Tibial nerve (tissue), 4 donors: ENCODE data around the gene RTL1. TPM values are rescaled to one million over a fixed set of nuclear protein-coding genes. Genes with fewer than 3 reads are reported as not detected.

Source experiments
- DNase-seq, 2 donors: peaks; one replicate each; pipeline ENCODE4 v3.0.0-alpha.2; 2019; ENCODE audit warnings: low spot score in 2 of 2
- H3K27ac ChIP-seq, 4 donors: fragments of 200-600 bp; sonication (generic) in 3 of 4; one replicate each; pipeline ENCODE4 v1.5.1; 2017 to 2019; ENCODE audit warnings: mild to moderate bottlenecking in 1 of 4
- H3K27me3 ChIP-seq, 2 donors: fragments of 200-600 bp; sonication (generic) in 1 of 2; one replicate each; pipeline versions ENCODE4 v1.5.1 to v1.6.0; 2017 to 2019
- H3K36me3 ChIP-seq, 3 donors: fragments of 200-600 bp; sonication (generic); one replicate each; pipeline ENCODE4 v1.5.1; 2018 to 2019
- H3K4me1 ChIP-seq, 4 donors: fragments of 200-600 bp; sonication (generic) in 3 of 4; one replicate each; pipeline ENCODE4 v1.5.1; 2017 to 2019
- H3K4me3 ChIP-seq, 4 donors: fragments of 200-600 bp; sonication (generic) in 3 of 4; one replicate each; pipeline ENCODE4 v1.5.1; 2017 to 2019; ENCODE audit warnings: mild to moderate bottlenecking in 1 of 4, moderate library complexity in 1 of 4
- H3K9me3 ChIP-seq, 4 donors: fragments of 200-600 bp; sonication (generic) in 3 of 4; one replicate each; pipeline ENCODE4 v1.5.1; 2017 to 2019
- CTCF ChIP-seq, 5 experiments: fragments of 200-600 bp in 3 of 5; fragments of 450-650 bp in 2 of 5; sonication (generic) in 3 of 5; IDR thresholded peaks; one replicate each; pipeline ENCODE4 v1.5.1; 2016 to 2019; ENCODE audit warnings: antibody characterized with exemption in 5 of 5, mild to moderate bottlenecking in 3 of 5, moderate library complexity in 2 of 5
- EP300 ChIP-seq, 2 donors: sonication (generic); formaldehyde crosslinking; IDR thresholded peaks; one replicate each; pipeline ENCODE4 v1.6.1; 2017; ENCODE audit warnings: antibody characterized with exemption in 2 of 2, mild to moderate bottlenecking in 1 of 2
- POLR2A ChIP-seq, 2 donors: fragments of 450-650 bp; IDR thresholded peaks; one replicate each; pipeline ENCODE4 v1.6.1; 2017; ENCODE audit warnings: antibody characterized with exemption in 2 of 2, mild to moderate bottlenecking in 2 of 2, moderate library complexity in 2 of 2
- WGBS, 2 donors: methylation state at CpG; one replicate each; pipeline ENCODE4 v1.1.5; 2018; 5-methylcytosine and 5-hydroxymethylcytosine counted together
- total RNA-seq, 4 donors: library from RNA; depleted of rRNA; stranded (reverse); fragments of >200 nt; gene quantifications; one replicate each; pipeline ENCODE4 v1.1.0, GENCODE V29; 2016

RTL1 gene
- total RNA-seq, 4 donors from 2014 or later, result not detected

GRCh38 chr14:100891051-100891450 lies 12.5 kb downstream of the RTL1 start:
- H3K4me3 ChIP-seq, result no peak overlapping the region
- no peaks in the 10 kb centered on the region for H3K9me3 ChIP-seq
- 90 to 96% methylated on average over 9 to 10 of the region's 10 CpGs for whole genome bisulfite sequencing, 2 donors
- no peaks in the 10 kb centered on the region for H3K36me3 ChIP-seq
- no peak overlapping the region for H3K27ac ChIP-seq
- no peaks in the 10 kb centered on the region for H3K4me1 ChIP-seq
- DNase-seq, result no peak
- TF ChIP-seq POLR2A (IDR thresholded peaks at IDR 0.05) (no peak), EP300 (IDR thresholded peaks at IDR 0.05) (no peak), CTCF (IDR thresholded peaks at IDR 0.05) (no peak)
- H3K27me3 ChIP-seq, result no peaks in the 10 kb centered on the region

DNA sequence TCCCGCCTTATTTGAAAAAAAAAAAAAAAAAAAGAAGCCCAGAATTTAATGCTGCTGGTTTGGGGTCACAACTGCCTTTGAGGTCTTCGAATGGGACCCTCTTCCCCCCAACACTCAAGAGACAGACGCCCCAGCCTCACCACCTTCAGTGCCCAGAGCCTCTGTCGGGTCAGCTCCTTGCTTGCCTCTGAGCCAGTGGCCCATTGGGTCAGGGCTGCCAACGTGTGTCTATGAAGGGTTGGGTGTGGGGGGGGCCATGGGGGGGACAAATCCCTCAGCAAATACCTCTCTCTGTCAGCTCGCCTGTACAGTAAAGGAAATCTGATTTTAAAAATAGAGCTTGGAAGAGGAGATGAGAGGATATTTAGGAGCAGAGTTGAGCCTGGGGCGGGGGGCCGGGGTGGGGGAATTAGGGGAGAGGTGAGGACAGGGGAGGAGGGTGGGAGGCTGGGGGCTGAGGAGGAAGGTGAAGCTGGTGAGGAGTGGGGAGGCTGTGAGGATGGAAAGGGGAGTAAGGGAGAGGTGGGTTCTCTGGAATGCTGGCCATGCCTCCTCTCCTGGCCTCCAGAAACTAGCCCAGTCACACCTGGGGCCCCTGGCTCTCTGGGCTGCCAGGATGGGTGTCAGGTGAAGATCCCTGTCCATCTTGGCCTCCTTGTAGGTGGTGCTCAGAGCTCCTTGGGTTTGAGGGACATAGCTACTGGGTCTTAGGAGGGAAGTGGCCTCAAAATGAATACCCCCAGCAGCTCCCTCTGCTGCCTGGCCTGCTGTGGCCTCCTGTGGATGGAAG lies 13.3 kb downstream of the RTL1 start:
- DNase-seq, result no peak
- 72 to 80% methylated on average over 8 of the region's 8 CpGs for WGBS, 2 donors
- Histone ChIP-seq H3K4me1 (no peaks in the 10 kb centered on the region), H3K4me3 (no peak overlapping the region), H3K9me3 (no peaks in the 10 kb centered on the region), H3K27me3 (no peaks in the 10 kb centered on the region), H3K36me3 (no peaks in the 10 kb centered on the region), H3K27ac (no peak overlapping the region)
- TF ChIP-seq EP300 (IDR thresholded peaks at IDR 0.05), result no peak
- TF ChIP-seq CTCF (IDR thresholded peaks at IDR 0.05), result no peak
- no peak for TF ChIP-seq POLR2A (IDR thresholded peaks at IDR 0.05)

DNA sequence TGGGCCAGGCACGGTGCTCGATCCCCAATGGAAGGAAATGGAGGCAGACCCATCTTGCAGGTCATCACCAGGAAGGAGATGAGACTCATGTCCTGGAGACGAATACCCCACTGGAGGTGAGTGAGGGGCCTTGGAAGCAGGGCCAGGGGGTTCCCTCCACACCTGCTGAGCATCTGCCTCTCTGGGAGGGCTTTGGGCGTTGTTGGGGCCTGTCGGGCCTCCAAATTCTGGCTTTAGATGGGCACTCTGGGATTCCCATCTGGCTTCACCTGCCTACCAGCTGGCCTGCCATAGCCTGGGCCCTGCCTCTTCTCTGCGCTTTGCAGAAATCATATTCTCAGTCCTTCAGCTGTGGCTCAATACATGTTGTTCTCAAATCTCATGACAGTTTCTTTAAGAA lies 13.9 kb downstream of the RTL1 start:
- Histone ChIP-seq H3K27me3 (no peaks in the 10 kb centered on the region), H3K4me3 (no peak overlapping the region), H3K4me1 (no peaks in the 10 kb centered on the region), H3K27ac (no peak overlapping the region), H3K9me3 (no peaks in the 10 kb centered on the region), H3K36me3 (no peaks in the 10 kb centered on the region)
- DNase-seq, result no peak
- WGBS, 2 donors, result 89 to 92% methylated on average over 6 of the region's 6 CpGs
- TF ChIP-seq CTCF (IDR thresholded peaks at IDR 0.05) (no peak), POLR2A (IDR thresholded peaks at IDR 0.05) (no peak), EP300 (IDR thresholded peaks at IDR 0.05) (no peak)

DNA sequence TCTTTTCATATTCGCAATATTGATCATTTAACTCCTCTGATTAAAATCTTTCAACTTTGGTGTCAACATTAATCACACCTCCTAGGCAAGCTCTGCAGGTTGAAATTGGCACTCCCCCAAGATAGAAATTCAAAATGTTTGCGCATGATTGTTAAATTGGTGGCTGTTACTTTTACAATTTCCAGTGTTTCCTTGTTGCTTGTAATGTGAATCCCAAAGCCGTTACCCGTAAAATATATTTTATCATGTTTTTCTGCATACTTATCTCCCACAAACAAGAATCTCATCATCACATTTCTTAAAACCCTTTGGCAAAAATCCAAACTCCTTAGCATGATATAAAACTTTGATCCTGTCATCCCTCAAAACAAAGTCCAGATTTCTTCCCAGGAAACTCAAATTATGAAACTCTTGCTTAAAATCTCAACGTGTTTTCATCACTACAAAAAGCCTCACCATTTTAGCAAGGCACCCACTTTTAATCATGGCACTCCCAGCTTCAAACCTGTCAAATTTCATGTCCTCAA lies 14.7 kb downstream of the RTL1 start:
- no peaks in the 10 kb centered on the region for H3K4me1 ChIP-seq
- 69 to 70% methylated on average over 5 of the region's 5 CpGs for WGBS, 2 donors
- no peaks in the 10 kb centered on the region for H3K9me3 ChIP-seq
- no peak overlapping the region for H3K4me3 ChIP-seq
- no peak for DNase-seq
- no peak for TF ChIP-seq EP300 (IDR thresholded peaks at IDR 0.05)
- TF ChIP-seq POLR2A (IDR thresholded peaks at IDR 0.05), result no peak
- no peak for TF ChIP-seq CTCF (IDR thresholded peaks at IDR 0.05)
- no peaks in the 10 kb centered on the region for H3K27me3 ChIP-seq
- peaks cover 0 to 3% (median 0%) of the 10 kb centered on the region in 3 donors for H3K36me3 ChIP-seq
- H3K27ac ChIP-seq, result no peak overlapping the region

DNA sequence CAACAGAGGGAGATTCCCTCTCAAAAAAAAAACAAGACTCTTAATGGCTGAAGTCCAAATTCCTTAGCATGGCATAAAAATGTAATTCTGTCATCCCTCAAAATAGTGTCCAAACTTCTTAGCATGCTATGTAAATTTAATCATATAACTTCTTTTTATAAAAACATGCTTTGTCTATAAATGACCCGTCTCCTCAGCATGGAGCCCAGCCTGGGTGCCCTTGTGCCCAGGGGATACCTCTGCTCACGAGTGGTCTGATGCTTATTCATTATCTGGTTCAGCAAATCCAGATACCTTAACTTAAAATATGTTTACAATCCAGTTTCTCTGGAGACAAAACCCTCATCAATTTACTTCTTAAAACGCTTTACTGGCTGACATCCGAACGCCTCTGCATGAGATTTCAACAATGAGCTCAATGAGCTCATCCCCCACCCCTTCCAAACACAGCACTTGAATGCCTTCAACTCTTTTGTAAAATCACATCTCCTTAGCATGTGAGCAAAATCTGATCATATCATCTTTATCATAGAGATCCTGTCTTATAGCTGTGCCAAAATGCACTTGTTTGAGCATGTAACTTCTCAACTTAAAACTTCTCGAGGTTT lies 15.7 kb downstream of the RTL1 start:
- no peak for TF ChIP-seq POLR2A (IDR thresholded peaks at IDR 0.05)
- no peak for TF ChIP-seq CTCF (IDR thresholded peaks at IDR 0.05)
- no peak for TF ChIP-seq EP300 (IDR thresholded peaks at IDR 0.05)
- H3K4me1 ChIP-seq, result no peaks in the 10 kb centered on the region
- DNase-seq, result no peak
- H3K27ac ChIP-seq, result no peak overlapping the region
- WGBS, 2 donors, result 44% methylated on average over 6 of the region's 6 CpGs
- peaks cover 0 to 13% (median 0%) of the 10 kb centered on the region in 3 donors for H3K36me3 ChIP-seq
- no peak overlapping the region for H3K4me3 ChIP-seq
- H3K9me3 ChIP-seq, result peaks cover 0 to 7% (median 0%) of the 10 kb centered on the region in 4 donors
- no peaks in the 10 kb centered on the region for H3K27me3 ChIP-seq
